MM.1S (cell line): ENCODE data around the gene CCDC146.

Source experiments
- DNase-seq: peaks from one replicate; pipeline ENCODE4 v3.0.0-alpha.2; 2015
- H2AFZ ChIP-seq: fragments of 300-600 bp; sonication (generic); 2 replicates; pipeline ENCODE4 v1.6.0; 2016; ENCODE audit warnings: antibody characterized with exemption, low read length
- H3F3A ChIP-seq: fragments of 300-600 bp; sonication (generic); 2 replicates; pipeline ENCODE4 v1.6.1; 2016; ENCODE audit warnings: mild to moderate bottlenecking, antibody characterized with exemption, low read length, moderate library complexity, mixed read lengths; ENCODE audit not compliant: insufficient read depth
- H3K27ac ChIP-seq: fragments of 300-600 bp; sonication (generic); 2 replicates; pipeline ENCODE4 v1.5.1; 2016; ENCODE audit warnings: mild to moderate bottlenecking, low read length
- H3K27me3 ChIP-seq: fragments of 300-600 bp; sonication (generic); replicated peaks from 2 replicates; pipeline ENCODE4 v1.6.0; 2016; ENCODE audit warnings: low read length; ENCODE audit not compliant: insufficient read depth
- H3K36me3 ChIP-seq: fragments of 300-600 bp; sonication (generic); replicated peaks from 2 replicates; pipeline ENCODE4 v1.6.1; 2016; ENCODE audit warnings: mild to moderate bottlenecking, low read length, mixed read lengths; ENCODE audit not compliant: insufficient read depth
- H3K4me1 ChIP-seq: fragments of 300-600 bp; sonication (generic); 2 replicates; pipeline ENCODE4 v1.6.1; 2016; ENCODE audit warnings: low read length, mixed read lengths
- H3K4me2 ChIP-seq: fragments of 300-600 bp; sonication (generic); 2 replicates; pipeline ENCODE4 v1.6.0; 2016; ENCODE audit warnings: low read depth, low read length
- H3K4me3 ChIP-seq: fragments of 300-600 bp; sonication (generic); 2 replicates; pipeline ENCODE4 v1.5.1; 2016; ENCODE audit warnings: low read length, mixed read lengths
- H3K79me2 ChIP-seq: fragments of 300-600 bp; sonication (generic); 2 replicates; pipeline ENCODE4 v1.6.1; 2016; ENCODE audit warnings: mixed run types, low read length, mixed read lengths
- H3K9ac ChIP-seq: fragments of 300-600 bp; sonication (generic); 2 replicates; pipeline ENCODE4 v1.6.1; 2016; ENCODE audit warnings: low read length, mixed read lengths
- H3K9me2 ChIP-seq: fragments of 300-600 bp; sonication (generic); replicated peaks from 2 replicates; pipeline ENCODE4 v1.6.1; 2016; ENCODE audit warnings: mild to moderate bottlenecking, low read length, mixed read lengths; ENCODE audit not compliant: insufficient read depth
- H3K9me3 ChIP-seq: fragments of 300-600 bp; sonication (generic); replicated peaks from 2 replicates; pipeline ENCODE4 v1.6.1; 2016; ENCODE audit warnings: mild to moderate bottlenecking, low read length, mixed read lengths; ENCODE audit not compliant: insufficient read depth
- H4K20me1 ChIP-seq: fragments of 300-600 bp; sonication (generic); 2 replicates; pipeline ENCODE4 v1.6.1; 2016; ENCODE audit warnings: mild to moderate bottlenecking, low read length, moderate library complexity, mixed read lengths; ENCODE audit not compliant: insufficient read depth
- CTCF ChIP-seq: fragments of 300-600 bp; sonication (generic); IDR thresholded peaks from 2 replicates; pipeline ENCODE4 v1.5.1; 2016; ENCODE audit warnings: antibody characterized with exemption, low read length, mixed read lengths
- EZH2 ChIP-seq: fragments of 300-600 bp; sonication (generic); optimal IDR thresholded peaks from 2 replicates; pipeline ENCODE3; 2017; ENCODE audit warnings: low read depth, mild to moderate bottlenecking, antibody characterized with exemption, low read length, mixed read lengths
- EZH2phosphoT487 ChIP-seq: fragments of 300-600 bp; sonication (generic); IDR thresholded peaks from 2 replicates; pipeline ENCODE4 v1.6.1; 2018; ENCODE audit warnings: antibody characterized with exemption, low read length

CCDC146 gene

GRCh38 chr7:77222065-77222464, 99.7 kb downstream of the CCDC146 start:
- Histone ChIP-seq H3K9me3 (no peaks in the 10 kb centered on the region), H3K27ac (no peak overlapping the region), H3K27me3 (no peaks in the 10 kb centered on the region), H3K36me3 (no peaks in the 10 kb centered on the region), H4K20me1 (no peaks in the 10 kb centered on the region), H3K79me2 (no peaks in the 10 kb centered on the region), H3F3A (no peaks in the 10 kb centered on the region), H3K4me1 (no peaks in the 10 kb centered on the region), H3K4me2 (no peak overlapping the region), H3K9ac (no peak overlapping the region), H2AFZ (no peak overlapping the region), H3K4me3 (no peak overlapping the region), H3K9me2 (no peaks in the 10 kb centered on the region)
- no peak for DNase-seq
- TF ChIP-seq EZH2 (no peak), CTCF (no peak)

GRCh38 chr7:77222819-77223218, 100.4 kb downstream of the CCDC146 start:
- H3K4me2 ChIP-seq = no peak overlapping the region
- H3K9me3 ChIP-seq = no peaks in the 10 kb centered on the region
- H3K27ac ChIP-seq = no peak overlapping the region
- H3F3A ChIP-seq = no peaks in the 10 kb centered on the region
- no peak overlapping the region for H3K9ac ChIP-seq
- H2AFZ ChIP-seq = no peak overlapping the region
- H3K79me2 ChIP-seq = no peaks in the 10 kb centered on the region
- no peak overlapping the region for H3K4me3 ChIP-seq
- no peaks in the 10 kb centered on the region for H3K36me3 ChIP-seq
- H3K4me1 ChIP-seq = no peaks in the 10 kb centered on the region
- DNase-seq = no peak
- no peak for TF ChIP-seq EZH2phosphoT487
- no peak for TF ChIP-seq EZH2
- no peak for TF ChIP-seq CTCF
- H4K20me1 ChIP-seq = no peaks in the 10 kb centered on the region
- H3K9me2 ChIP-seq = no peaks in the 10 kb centered on the region
- no peaks in the 10 kb centered on the region for H3K27me3 ChIP-seq

GRCh38 chr7:77223261-77223660, 100.8 kb downstream of the CCDC146 start:
- Histone ChIP-seq H3K9ac (no peak overlapping the region), H2AFZ (no peak overlapping the region), H3F3A (no peaks in the 10 kb centered on the region), H3K9me2 (no peaks in the 10 kb centered on the region), H3K27me3 (no peaks in the 10 kb centered on the region), H4K20me1 (no peaks in the 10 kb centered on the region), H3K4me1 (no peaks in the 10 kb centered on the region), H3K79me2 (no peaks in the 10 kb centered on the region), H3K4me3 (no peak overlapping the region), H3K4me2 (no peak overlapping the region), H3K9me3 (no peaks in the 10 kb centered on the region), H3K36me3 (no peaks in the 10 kb centered on the region), H3K27ac (no peak overlapping the region)
- no peak for TF ChIP-seq CTCF
- DNase-seq = no peak
